K562 (cell line): ENCODE results near the gene RNF144A. TPM values are rescaled to one million over a fixed set of nuclear protein-coding genes. Genes with fewer than 3 reads are reported as not detected.
A peak's percentile ranks its signal among the peaks of the same experiment; 100 is the strongest.

Source experiments
- ADNP ChIP-seq: fragments of 200-800 bp; sonication (Bioruptor generic); IDR thresholded peaks from 2 replicates; pipeline ENCODE4 v1.6.1; 2016; ENCODE audit warnings: missing genetic modification characterization, missing compliant biosample characterization
- JUND ChIP-seq, 2 experiments: IDR thresholded peaks; 2 replicates in 1 of 2; 3 replicates in 1 of 2; pipeline ENCODE4 v1.6.1; 2011; ENCODE audit warnings: borderline replicate concordance in 2 of 2, low read depth in 2 of 2, low read length in 2 of 2, improper control_type of control experiment in 1 of 2, missing biosample characterization in 1 of 2, missing genetic modification characterization in 1 of 2, missing genetic modification reagents in 1 of 2
- KLF1 ChIP-seq: fragments of 450-650 bp; IDR thresholded peaks from 2 replicates; pipeline ENCODE4 v1.6.1; 2016; ENCODE audit warnings: missing genetic modification characterization, missing compliant biosample characterization
- MTA2 ChIP-seq: fragments of 450-650 bp; IDR thresholded peaks from 2 replicates; pipeline ENCODE4 v1.6.1; 2016; ENCODE audit warnings: low read depth
- NBN ChIP-seq: fragments of 450-650 bp; IDR thresholded peaks from 2 replicates; pipeline ENCODE4 v1.6.1; 2016; ENCODE audit warnings: low read depth, mild to moderate bottlenecking
- NCOA4 ChIP-seq: fragments of 450-650 bp; IDR thresholded peaks from 2 replicates; pipeline ENCODE4 v1.6.1; 2018; ENCODE audit warnings: mild to moderate bottlenecking; ENCODE audit not compliant: partially characterized antibody
- POLR3A ChIP-seq: IDR thresholded peaks from 2 replicates; pipeline ENCODE4 v1.6.1; 2011; ENCODE audit warnings: borderline replicate concordance, mild to moderate bottlenecking, moderate library complexity; ENCODE audit not compliant: insufficient read length, insufficient read depth; ENCODE audit errors: extremely low read depth
- RBM17 ChIP-seq: fragments of 200-400 bp; formaldehyde crosslinking; IDR thresholded peaks from 2 replicates; pipeline ENCODE4 v1.6.1; 2017; ENCODE audit warnings: low read depth, mild to moderate bottlenecking, low read length, borderline replicate concordance
- RERE ChIP-seq: sonication (generic); formaldehyde crosslinking; IDR thresholded peaks from 2 replicates; pipeline ENCODE4 v1.8.0; 2023; ENCODE audit warnings: missing genetic modification reagents, mild to moderate bottlenecking, borderline replicate concordance
- SAFB ChIP-seq: fragments of 200-400 bp; formaldehyde crosslinking; IDR thresholded peaks from 2 replicates; pipeline ENCODE4 v1.6.1; 2017; ENCODE audit warnings: low read depth, low read length, borderline replicate concordance
- SP1 ChIP-seq: sonication (generic); formaldehyde crosslinking; IDR thresholded peaks from 2 replicates; pipeline ENCODE4 v1.8.1; 2022; ENCODE audit warnings: mild to moderate bottlenecking, missing genetic modification reagents
- TAF15 ChIP-seq: fragments of 200-400 bp; formaldehyde crosslinking; IDR thresholded peaks from 2 replicates; pipeline ENCODE4 v1.6.1; 2017; ENCODE audit warnings: mild to moderate bottlenecking, low read depth, low read length, moderate library complexity
- ZC3H4 ChIP-seq: sonication (generic); formaldehyde crosslinking; IDR thresholded peaks from 2 replicates; pipeline ENCODE4 v1.9.0; 2021; ENCODE audit warnings: missing genetic modification reagents, borderline replicate concordance
- ZNF121 ChIP-seq: sonication (generic); formaldehyde crosslinking; conservative IDR thresholded peaks from 2 replicates; pipeline ENCODE4 v1.8.0; 2022; ENCODE audit warnings: missing genetic modification reagents
- ZNF282 ChIP-seq: sonication (generic); formaldehyde crosslinking; IDR thresholded peaks from 2 replicates; pipeline ENCODE4 v1.8.1; 2023; ENCODE audit warnings: missing genetic modification reagents
- polyA plus RNA-seq, 8 experiments: library from polyadenylated mRNA; depleted of rRNA in 4 of 8; stranded (reverse) in 5 of 8; unstranded in 3 of 8; fragments of >200 nt; fragmentation: Nextera tagmentation in 2 of 8; fragmentation: Illumina TruSeq in 1 of 8; extraction: Ambion mirVana in 2 of 8; extraction: Trizol in 1 of 8; gene quantifications; 2 replicates each; pipeline versions ENCODE4 v1.2.1 to v1.2.3, GENCODE V29; 2011 to 2014; ENCODE audit warnings: inconsistent platforms in 1 of 8, missing spikeins in 1 of 8
- total RNA-seq, 7 experiments: library from RNA; depleted of rRNA in 6 of 7; stranded (reverse); fragments of >200 nt in 6 of 7; fragmentation: Illumina TruSeq in 2 of 7; extraction: Trizol in 2 of 7; gene quantifications; 2 replicates each; pipeline versions ENCODE4 v1.2.1 to v1.2.3, GENCODE V29; 2011 to 2021; ENCODE audit warnings: low replicate concordance in 1 of 7
- TF ChIP-seq, protein P1 (sequence below): fragments of 250-450 bp; sonication (Bioruptor Pico); IDR thresholded peaks from 2 replicates; pipeline ENCODE4 v1.5.0; 2022; ENCODE audit warnings: mild to moderate bottlenecking
- TF ChIP-seq, protein P2 (sequence below): fragments of 250-450 bp; sonication (Bioruptor Pico); IDR thresholded peaks from 2 replicates; pipeline ENCODE4 v1.6.1; 2021; ENCODE audit warnings: mild to moderate bottlenecking
- TF ChIP-seq, protein P3 (sequence below), 3 experiments: IDR thresholded peaks in 2 of 3; conservative IDR thresholded peaks in 1 of 3; 2 replicates each; pipeline ENCODE4 v1.5.1; 2011 to 2012; ENCODE audit warnings: low read length in 3 of 3, mild to moderate bottlenecking in 3 of 3, control low read depth in 2 of 3, improper control_type of control experiment in 1 of 3, inconsistent platforms in 1 of 3, low read depth in 1 of 3, mixed read lengths in 1 of 3, moderate library complexity in 1 of 3; ENCODE audit not compliant: insufficient read depth in 2 of 3

Gene RNF144A
- total and polyA plus RNA-seq, 9 of the 15 experiments (the other 6 are each of a cell fraction or from before 2014, with no cell fraction given), result 0.96 to 11.3 (median 6.2) TPM

DNA sequence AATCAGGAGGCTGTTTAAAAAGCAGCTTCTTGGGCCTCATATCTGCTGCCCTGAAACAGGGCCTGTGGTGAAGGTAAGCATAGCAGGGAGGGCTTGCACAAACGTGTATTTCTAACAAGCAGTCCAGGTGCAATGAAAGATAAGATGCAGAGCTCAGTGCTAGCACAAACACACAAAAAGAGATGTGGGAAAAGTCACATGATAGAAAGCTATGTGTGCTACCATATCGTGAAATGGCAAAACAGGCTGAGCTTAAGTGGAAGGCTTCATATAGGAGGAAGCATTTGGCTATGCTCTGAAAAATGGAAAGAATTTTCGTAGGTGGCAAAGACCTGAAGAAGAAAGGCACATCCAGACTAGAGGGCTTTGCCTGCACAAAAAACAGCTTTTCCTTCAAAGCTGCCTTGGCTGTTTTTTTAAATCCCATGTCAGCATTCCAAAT lies 29.4 kb upstream of the RNF144A start (continued):
- TF ChIP-seq POLR3A (no peak), NBN (peak; percentile 90), NCOA4 (no peak), ADNP (tag) (0 out of 2 replicates have a peak, but pooled peaks have one; percentile 35), TAF15 (no peak), KLF1 (tag) (no peak), MTA2 (peak; percentile 91), ZNF121 (CRISPR knock-in tag) (no peak), SAFB (no peak), ZNF282 (no peak), ZC3H4 (CRISPR knock-in tag) (no peak), RERE (no peak), RBM17 (no peak), SP1 (CRISPR knock-in tag) (no peak), JUND (IDR thresholded peaks at IDR 0.05; ENCODE audit: borderline replicate concordance, low read depth, low read length) (peak; percentile 69; the same call in 1 of the 2 replicates), JUND (tag; IDR thresholded peaks at IDR 0.05; ENCODE audit: borderline replicate concordance, low read depth, low read length) (peak; percentile 73; the same call in 2 of the 3 replicates)
- TF ChIP-seq, protein P1, sequence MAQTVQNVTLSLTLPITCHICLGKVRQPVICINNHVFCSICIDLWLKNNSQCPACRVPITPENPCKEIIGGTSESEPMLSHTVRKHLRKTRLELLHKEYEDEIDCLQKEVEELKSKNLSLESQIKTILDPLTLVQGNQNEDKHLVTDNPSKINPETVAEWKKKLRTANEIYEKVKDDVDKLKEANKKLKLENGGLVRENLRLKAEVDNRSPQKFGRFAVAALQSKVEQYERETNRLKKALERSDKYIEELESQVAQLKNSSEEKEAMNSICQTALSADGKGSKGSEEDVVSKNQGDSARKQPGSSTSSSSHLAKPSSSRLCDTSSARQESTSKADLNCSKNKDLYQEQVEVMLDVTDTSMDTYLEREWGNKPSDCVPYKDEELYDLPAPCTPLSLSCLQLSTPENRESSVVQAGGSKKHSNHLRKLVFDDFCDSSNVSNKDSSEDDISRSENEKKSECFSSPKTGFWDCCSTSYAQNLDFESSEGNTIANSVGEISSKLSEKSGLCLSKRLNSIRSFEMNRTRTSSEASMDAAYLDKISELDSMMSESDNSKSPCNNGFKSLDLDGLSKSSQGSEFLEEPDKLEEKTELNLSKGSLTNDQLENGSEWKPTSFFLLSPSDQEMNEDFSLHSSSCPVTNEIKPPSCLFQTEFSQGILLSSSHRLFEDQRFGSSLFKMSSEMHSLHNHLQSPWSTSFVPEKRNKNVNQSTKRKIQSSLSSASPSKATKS (CRISPR knock-in tag), result no peak
- TF ChIP-seq, protein P2, sequence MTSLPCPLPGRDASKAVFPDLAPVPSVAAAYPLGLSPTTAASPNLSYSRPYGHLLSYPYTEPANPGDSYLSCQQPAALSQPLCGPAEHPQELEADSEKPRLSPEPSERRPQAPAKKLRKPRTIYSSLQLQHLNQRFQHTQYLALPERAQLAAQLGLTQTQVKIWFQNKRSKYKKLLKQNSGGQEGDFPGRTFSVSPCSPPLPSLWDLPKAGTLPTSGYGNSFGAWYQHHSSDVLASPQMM (CRISPR knock-in tag), result no peak
- TF ChIP-seq, protein P3, sequence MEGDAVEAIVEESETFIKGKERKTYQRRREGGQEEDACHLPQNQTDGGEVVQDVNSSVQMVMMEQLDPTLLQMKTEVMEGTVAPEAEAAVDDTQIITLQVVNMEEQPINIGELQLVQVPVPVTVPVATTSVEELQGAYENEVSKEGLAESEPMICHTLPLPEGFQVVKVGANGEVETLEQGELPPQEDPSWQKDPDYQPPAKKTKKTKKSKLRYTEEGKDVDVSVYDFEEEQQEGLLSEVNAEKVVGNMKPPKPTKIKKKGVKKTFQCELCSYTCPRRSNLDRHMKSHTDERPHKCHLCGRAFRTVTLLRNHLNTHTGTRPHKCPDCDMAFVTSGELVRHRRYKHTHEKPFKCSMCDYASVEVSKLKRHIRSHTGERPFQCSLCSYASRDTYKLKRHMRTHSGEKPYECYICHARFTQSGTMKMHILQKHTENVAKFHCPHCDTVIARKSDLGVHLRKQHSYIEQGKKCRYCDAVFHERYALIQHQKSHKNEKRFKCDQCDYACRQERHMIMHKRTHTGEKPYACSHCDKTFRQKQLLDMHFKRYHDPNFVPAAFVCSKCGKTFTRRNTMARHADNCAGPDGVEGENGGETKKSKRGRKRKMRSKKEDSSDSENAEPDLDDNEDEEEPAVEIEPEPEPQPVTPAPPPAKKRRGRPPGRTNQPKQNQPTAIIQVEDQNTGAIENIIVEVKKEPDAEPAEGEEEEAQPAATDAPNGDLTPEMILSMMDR (IDR thresholded peaks at IDR 0.05 in 2 of 3, conservative IDR thresholded peaks at IDR 0.05 in 1 of 3; ENCODE audit: insufficient read depth in 2 of 3, low read depth in 1 of 3, low read length in 3 of 3), result peak in 2 of 3 experiments; percentile 5 to 15; a peak in 1 of 6 replicates
